ENCODE measurements around the gene CES2. TPM values are rescaled to one million over a fixed set of nuclear protein-coding genes. Genes with fewer than 3 reads are reported as not detected.

CES2 gene
- total and polyA plus RNA-seq, 10 of the 15 experiments (the other 5 are each of a cell fraction or from before 2014, with no cell fraction given) = 1.6 to 33.7 (median 21.0) TPM

DNA sequence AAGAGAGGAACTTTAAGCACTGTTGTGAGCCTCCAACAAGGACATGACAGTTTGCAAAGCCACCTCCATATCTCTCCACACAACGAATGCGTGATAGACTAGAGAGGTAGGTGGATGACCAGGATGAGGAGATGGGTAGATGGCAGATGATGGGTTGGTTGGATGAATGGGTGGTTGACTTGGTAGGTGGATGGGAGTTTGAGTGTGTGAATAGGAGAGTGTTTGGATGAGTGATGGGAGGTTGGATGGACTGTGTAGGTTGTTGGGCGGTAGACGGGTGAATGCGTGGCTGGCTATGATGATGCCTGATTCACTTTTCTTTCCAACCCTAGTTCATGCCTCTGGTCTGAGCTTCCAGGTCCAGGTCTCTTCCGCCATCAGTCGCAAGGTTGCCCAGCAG is 20.8 kb upstream of the CES2 start:
- H3K36me3 ChIP-seq (ENCODE audit: control insufficient read depth in 2 of 2, insufficient read depth in 2 of 2, low read length in 1 of 2) = no peaks in the 10 kb centered on the region
- H2AFZ ChIP-seq (ENCODE audit: control insufficient read depth, low read depth, low read length) = no peak overlapping the region
- no peak overlapping the region for H3K4me2 ChIP-seq (ENCODE audit: control insufficient read depth, insufficient read depth)
- no peak overlapping the region for H3K4me3 ChIP-seq
- ChIA-PET CTCF (interaction anchor here (1.0 kb wide), 1 partner anchor 19 kb away, joined by 3 read pairs; no protein-coding TSS in a partner anchor), RAD21 (ENCODE audit: unreplicated experiment) (no interaction called here), POLR2A (no interaction called here), SMC1A (ENCODE audit: uncharacterized antibody, unreplicated experiment) (no interaction called here)
- H3K79me2 ChIP-seq (ENCODE audit: control insufficient read depth, insufficient read depth, low read length) = no peaks in the 10 kb centered on the region
- BruUV-seq (replicated peaks) = no TSS peak
- H3K9ac ChIP-seq (ENCODE audit: control insufficient read depth, insufficient read depth, low read length) = no peak overlapping the region
- H3K27ac ChIP-seq (ENCODE audit: control insufficient read depth, insufficient read depth) = no peak overlapping the region
- 67% methylated on average over 7 of the region's 7 CpGs for WGBS (ENCODE audit: insufficient coverage, insufficient replicate concordance, low lambda C conversion rate, missing lambda C conversion rate)
- intact Hi-C loops (cut with micrococcal nuclease; ENCODE audit: unreplicated experiment) = no loop called here
- peaks cover 0 to 3% of the 10 kb centered on the region in 2 experiments; a peak in 1 of 4 replicates for H3K27me3 ChIP-seq (replicated peaks in 1 of 2; ENCODE audit: control insufficient read depth in 2 of 2, insufficient read depth in 2 of 2, low read length in 1 of 2)
- no peaks in the 10 kb centered on the region for H3K9me3 ChIP-seq (replicated peaks; ENCODE audit: control insufficient read depth, insufficient read depth, low read length)
- FAIRE-seq (no peak), ATAC-seq (no peak), DNase-seq (ENCODE audit: low read depth, low spot score) (no peak)
- in situ Hi-C loops (cut with MboI) = no loop called here
- TF ChIP-seq MEF2B (IDR thresholded peaks at IDR 0.05; ENCODE audit: partially characterized antibody, poor library complexity, severe bottlenecking) (no peak), MXI1 (IDR thresholded peaks at IDR 0.05; ENCODE audit: low read depth, low read length) (no peak), FOXM1 (IDR thresholded peaks at IDR 0.05; ENCODE audit: low read depth, low read length) (no peak), POLR2AphosphoS2 (IDR thresholded peaks at IDR 0.05; ENCODE audit: low read depth, low read length) (no peak)
- TF ChIP-seq, protein P1, sequence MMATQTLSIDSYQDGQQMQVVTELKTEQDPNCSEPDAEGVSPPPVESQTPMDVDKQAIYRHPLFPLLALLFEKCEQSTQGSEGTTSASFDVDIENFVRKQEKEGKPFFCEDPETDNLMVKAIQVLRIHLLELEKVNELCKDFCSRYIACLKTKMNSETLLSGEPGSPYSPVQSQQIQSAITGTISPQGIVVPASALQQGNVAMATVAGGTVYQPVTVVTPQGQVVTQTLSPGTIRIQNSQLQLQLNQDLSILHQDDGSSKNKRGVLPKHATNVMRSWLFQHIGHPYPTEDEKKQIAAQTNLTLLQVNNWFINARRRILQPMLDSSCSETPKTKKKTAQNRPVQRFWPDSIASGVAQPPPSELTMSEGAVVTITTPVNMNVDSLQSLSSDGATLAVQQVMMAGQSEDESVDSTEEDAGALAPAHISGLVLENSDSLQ (IDR thresholded peaks at IDR 0.05) = no peak
- TF ChIP-seq, protein P2, sequence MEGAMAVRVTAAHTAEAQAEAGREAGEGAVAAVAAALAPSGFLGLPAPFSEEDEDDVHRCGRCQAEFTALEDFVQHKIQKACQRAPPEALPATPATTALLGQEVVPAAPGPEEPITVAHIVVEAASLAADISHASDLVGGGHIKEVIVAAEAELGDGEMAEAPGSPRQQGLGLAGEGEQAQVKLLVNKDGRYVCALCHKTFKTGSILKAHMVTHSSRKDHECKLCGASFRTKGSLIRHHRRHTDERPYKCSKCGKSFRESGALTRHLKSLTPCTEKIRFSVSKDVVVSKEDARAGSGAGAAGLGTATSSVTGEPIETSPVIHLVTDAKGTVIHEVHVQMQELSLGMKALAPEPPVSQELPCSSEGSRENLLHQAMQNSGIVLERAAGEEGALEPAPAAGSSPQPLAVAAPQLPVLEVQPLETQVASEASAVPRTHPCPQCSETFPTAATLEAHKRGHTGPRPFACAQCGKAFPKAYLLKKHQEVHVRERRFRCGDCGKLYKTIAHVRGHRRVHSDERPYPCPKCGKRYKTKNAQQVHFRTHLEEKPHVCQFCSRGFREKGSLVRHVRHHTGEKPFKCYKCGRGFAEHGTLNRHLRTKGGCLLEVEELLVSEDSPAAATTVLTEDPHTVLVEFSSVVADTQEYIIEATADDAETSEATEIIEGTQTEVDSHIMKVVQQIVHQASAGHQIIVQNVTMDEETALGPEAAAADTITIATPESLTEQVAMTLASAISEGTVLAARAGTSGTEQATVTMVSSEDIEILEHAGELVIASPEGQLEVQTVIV (IDR thresholded peaks at IDR 0.05; ENCODE audit: borderline replicate concordance, partially characterized antibody) = no peak
- H3K4me1 ChIP-seq (ENCODE audit: control insufficient read depth, insufficient read depth, low read length) = no peaks in the 10 kb centered on the region
- no peaks in the 10 kb centered on the region for H4K20me1 ChIP-seq (ENCODE audit: control insufficient read depth, insufficient read depth)
